SKM-1 treated with dmso at 0.1 percent for 144 hours (cell line): ENCODE data around the gene DCLK1.

Experiments
- DNase-seq: peaks from one replicate; lab custom pipeline; 2025; ENCODE audit not compliant: unreplicated experiment; lab: John Stamatoyannopoulos, UW

Gene DCLK1

DNA sequence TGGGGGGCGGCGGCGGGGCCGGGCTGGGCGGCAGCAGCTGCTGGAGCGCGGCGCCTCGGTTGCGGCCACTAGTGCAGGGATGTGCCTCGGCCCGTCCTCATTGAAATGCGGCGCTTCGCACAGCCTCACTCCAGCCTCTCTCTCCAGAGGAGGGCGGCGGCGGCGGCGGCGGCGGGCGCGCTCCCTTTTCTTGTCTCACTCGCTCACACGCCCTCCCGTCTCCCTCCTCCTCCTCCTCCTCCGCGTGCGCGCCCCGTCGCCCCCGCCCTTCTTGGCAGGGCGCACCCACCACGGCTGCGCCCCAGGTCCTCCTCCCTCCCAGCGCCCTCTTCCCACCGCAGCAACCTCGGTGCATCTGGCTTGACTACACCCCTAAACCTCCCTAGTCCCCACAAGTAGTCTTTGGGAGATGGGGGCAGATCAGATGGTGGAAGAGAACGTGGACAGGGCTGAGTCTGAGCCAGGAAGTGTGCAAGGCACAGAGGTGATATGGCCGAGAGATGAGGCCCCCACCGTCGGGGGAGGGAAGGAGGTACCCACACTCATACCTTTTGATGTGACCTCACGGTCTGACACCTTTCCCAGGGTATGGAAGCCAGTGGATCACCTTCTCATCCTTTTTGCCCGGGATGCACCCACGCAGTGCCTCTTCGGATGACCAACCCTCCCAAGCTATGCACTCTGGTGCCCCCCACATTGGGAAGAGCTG, at the start of gene DCLK1:
TSS of gene DCLK1 (minus strand) at position 161 of the 709 bp plus-strand sequence.
- DNase-seq = peak; percentile 5

DNA sequence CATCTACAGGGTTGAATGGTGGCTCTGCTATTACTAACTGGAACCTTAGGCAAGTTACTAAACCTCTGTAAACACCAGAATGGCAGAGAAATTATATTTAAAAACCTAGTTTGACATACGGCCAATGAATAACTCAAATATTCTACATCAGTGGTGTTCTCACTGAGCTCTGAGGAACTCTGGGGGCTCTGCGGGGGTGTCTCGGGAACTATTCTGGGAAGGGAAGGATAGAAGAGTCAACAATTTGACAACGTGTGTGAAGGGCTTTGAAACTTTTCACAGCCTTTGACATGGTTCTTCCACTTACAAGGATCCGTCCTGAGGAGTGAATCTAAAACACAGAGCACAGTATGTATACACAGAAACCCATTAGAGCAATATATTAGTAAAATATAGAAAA, 44.4 kb upstream of the DCLK1 start:
- no peak for DNase-seq

DNA sequence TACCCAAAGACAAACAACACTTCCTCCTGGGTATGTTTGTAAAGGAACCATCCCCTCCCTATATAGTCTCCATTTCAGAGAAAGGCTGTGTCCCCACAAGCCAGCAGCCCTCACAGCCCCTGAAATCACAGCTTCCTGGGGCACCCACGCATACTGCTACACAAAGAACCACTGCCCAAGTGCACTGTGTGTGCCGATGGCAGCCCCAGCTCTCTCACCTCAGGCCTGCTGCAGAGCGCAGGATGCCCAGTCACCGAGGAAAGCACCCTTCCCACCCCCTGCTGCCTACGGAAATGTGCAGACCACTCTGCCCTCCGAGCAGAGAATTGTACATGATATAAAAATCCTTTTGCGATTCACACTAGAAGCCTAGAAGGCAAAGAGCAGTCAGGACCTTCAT, 43.7 kb upstream of the DCLK1 start:
- DNase-seq = no peak

DNA sequence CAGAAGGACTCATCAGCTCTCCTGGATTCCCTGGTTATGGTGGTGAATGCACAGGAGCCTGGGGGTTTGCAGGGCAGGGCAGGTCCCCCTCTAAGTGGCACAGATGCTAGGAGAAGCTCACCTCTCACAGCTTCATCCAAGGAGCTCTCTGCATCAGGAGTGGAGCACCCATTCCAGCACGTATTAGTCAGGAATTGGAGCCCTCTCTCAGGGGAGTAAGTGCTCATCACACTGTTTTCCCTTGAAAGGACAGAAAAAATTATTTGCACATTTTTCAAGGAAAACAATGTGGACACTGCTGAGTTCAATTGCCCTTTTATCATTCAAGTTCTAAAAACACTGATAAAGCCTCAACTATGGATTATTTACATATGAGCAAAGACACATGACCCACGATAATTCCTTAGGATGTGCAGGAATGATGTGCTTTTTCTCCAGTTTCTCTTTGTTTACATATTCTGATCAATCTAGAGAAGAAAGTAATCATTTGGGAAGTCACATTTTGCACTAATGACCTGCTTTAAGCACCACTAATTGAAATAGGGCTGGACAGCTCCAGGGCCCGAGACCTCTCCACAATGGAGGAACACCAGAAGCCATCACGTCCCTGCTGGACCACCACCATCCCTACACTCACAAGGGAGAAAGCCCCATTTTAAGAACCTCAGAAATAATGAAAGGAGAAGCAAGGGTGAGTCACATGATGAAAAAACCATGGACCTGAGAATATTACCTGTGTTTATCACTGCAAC, 42.6 kb upstream of the DCLK1 start:
- no peak for DNase-seq

DNA sequence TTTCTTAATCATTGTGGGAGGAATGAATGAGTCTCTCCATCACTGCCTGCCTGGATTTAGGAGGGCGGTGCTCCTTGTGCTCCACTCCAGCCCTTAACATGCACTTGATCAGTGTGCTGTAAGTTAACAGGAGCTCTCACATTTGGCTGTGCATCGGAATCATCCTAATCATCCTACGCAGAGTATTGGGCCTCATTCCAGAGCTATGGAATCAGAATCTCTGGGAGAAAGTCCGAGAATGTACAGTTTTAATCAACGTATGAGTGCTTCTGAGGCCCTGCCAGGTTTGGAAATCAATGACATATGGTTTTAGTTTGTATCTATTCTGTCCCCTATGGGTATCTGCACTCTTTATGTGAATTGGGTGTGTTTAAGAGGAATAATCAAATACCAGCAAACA, 34.9 kb upstream of the DCLK1 start:
- no peak for DNase-seq

DNA sequence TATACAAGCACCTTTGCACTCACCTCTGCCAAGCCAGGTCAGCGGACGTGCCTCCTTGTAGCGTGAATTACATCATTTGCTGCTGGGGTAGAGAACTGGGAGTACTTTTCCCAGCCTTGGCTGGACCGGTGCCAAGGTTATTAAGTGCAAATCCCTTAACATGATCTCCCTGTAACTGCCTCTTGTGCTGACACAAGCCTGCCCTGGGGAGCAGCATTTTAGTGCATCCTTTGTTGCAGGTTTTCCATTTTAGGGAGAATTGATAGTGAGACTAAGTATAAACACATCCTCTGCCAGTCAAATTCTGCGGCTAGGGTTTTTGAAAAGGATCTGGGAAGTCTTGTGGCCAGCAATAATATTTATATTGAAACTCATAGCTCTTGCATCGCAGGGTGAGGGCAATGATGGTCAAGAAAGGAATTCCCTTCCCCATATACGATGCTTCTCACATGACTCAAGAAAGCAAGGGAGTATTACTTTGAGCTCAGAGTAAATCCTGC, 32.7 kb upstream of the DCLK1 start:
- no peak for DNase-seq

DNA sequence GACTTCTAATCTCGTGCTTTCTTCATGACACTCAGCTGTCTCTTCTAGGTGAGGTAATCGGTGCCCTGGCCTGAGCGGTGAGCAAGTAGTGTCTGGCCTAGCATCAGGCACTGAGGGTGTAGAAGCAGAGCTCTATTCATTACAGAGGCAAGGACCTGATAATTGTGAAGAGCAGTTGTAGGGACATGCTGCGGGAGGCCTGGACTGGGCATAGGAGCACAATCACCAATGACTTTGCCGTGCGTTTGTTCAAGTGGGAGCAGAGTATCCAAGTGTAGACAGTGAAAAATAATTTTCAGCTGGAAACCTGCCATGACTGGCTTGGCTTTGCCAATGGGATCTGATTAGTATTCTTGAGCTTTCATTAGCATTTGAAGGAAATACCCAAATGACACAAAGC, 32.1 kb upstream of the DCLK1 start:
- DNase-seq = no peak

DNA sequence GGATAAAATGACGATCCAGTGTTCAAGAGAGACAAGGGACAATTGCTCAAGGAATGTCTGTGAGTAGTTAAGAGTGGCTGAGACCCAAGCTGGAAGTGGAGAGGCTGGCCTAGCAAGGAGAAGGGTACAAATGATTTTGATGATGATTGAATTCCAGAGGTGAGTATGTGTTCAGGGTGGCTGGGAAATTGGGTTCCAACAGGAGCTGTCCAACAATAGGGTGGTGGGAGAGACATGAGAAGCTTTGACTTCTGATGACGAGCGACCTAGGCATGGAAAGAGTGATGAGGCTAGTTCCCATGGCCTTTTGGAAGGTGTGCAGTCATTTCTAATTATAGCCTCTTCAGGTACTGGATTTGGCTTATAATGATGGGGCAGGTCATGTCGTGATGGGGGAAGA, 29.1 kb upstream of the DCLK1 start:
- no peak for DNase-seq

DNA sequence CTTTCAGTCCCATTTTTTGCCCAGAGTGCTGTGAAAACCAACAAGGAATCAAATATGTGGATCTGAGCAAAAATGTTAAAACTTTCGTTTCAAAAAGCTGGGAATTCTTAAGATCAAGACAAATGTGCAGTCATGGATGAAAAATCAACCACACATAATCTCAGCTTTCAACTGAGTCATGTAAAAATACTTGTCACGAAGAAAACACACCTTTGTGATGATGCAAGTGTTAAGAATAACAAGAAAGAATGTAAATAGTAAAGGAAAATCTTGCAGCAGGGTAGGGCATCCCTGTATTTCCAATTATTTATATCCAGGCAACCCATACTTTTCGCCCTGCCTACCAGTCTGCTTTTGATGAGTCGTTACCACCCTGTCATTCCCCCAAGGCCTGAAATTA, 27.4 kb upstream of the DCLK1 start:
- DNase-seq = no peak

DNA sequence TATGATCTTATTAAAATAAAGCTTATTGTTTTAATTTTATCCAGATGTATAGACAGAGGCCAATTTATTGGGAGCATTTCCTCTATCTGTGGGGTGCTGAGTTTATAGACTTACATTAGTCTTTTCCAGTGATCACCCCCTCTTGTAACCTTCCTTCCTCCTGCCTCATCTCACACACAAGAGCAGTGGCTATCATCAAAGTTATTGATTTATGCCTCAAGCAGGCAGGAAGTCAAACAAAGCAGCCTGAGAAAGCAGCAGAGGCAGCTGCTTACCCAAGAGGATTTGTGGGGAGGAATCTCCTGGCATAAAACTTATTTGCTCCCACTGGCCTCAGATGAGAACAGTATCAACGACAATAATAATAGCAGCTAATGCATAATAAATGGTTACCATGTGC, 26.3 kb upstream of the DCLK1 start:
- no peak for DNase-seq

DNA sequence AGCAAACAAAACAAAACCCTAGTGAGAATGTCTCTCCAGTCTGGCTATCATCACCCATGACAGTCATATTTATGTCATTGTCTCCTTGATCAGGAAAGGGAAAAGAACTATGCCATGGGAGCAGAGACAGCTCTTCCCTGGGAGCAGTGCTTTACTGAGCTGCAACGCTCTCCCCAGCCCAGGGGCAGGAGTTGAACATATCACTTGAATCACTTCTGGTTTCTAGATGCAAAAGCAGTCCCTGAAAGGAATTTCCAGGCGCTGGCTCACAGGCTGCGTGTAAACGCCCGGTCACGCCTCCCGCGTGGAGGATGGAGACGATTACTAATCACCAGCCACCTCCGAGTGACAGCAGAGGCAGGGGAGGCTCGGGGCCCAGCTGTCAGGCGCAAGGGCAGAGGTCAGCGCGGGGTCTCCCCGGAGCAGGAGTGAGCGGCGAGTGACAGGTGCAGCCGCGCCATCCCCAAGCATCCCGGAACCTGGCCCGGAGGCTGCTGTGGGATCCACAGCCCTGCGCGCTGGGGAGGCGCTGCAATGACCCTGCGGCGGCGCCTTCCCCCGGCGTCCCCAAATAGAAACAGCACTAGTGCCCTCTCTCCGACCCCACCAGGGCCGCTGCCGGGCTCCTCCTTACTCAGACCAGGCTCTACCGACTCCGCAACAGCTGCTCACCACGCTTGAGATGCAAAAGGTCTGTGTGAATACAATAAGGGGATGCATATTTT, 23.5 kb upstream of the DCLK1 start:
- no peak for DNase-seq

DNA sequence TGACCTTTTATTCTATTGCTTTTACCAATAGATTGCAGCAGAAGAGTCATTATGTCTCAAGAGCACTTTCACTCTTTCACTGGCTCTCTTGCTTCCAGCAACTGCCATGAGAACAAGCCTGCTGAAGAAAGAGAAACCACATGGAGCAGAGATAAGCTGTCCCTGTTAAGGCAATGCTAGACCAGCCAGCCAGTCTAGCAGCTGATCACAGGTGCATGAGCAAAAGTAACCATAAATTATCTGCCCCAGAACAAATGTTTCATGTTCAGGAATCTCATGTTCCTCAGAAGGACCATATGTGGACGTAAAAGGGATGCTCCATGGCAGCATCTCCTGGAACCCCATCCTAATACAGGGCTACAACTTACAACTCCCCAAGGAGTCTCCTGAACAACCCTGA, 20.4 kb upstream of the DCLK1 start:
- DNase-seq = no peak

DNA sequence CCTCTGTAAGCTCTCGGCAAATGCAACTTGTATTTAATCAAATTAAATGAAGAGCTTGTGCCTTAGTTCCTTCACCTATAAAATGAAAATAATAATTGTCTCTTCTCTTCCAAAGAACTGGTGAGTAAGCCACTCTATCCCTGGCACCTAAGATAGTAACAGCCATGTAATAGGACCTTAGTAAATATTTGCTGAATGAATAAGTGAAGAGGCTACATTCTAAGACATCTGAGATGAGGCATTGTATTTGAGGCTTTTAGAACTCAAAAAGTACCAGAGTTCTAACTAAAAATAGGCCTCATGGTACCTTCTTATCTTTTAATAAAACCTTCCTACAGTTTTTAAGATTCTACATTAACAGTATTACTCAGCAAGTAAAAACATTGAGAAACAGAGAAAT, 17.3 kb upstream of the DCLK1 start:
- DNase-seq = no peak

DNA sequence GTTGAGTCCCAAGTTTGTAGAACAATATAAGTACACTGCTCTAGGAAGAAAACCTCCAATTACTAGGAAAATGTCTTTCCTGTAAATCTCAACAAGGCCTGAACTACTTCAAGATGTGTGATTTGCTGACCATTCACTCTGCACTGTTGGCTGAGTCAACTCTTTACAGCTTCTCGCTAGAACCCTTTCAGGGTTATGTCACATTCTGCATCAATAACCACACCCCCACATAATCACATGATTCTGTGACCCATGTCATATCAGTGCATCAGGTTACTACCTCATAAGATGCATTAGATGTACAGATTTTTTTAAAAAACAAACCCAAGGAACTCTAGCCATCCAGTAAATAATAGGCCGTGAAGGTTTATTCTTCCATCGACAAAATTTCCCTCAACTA, 16.1 kb upstream of the DCLK1 start:
- DNase-seq = no peak

DNA sequence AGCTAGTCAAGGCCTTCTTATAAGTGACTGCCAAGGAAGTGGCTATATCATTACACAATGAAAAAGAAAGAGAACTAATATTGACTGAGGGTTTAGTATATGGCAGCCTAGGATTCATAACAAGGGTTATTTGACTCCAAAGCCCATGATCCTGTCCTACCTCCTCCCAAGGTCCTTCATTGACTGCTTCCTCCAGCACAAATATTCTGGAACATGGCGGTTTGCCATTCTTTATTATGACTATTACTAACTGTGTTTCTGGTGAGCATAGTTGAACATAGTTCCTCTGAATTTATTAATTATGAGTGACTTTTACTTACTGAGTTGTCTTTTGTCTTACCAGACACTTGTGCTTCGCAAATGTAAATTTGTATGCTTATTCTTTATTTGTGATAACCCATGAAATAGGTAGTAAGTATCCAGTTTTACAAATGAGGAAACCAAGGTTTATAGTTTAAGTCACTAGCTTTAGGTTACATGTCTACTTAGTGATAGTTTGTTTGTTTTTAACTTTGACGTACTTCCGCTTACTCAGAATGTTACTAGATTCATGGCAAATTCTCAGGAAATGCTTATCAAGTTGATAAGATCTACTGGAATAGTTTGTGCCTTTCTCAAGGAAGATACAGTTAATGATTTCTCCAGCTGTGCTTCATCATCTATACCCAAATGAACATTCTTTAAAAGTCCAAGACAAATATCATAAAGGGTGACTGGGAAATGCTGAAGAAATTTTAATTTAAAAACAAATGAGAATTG, 15.5 kb upstream of the DCLK1 start:
- DNase-seq = no peak

DNA sequence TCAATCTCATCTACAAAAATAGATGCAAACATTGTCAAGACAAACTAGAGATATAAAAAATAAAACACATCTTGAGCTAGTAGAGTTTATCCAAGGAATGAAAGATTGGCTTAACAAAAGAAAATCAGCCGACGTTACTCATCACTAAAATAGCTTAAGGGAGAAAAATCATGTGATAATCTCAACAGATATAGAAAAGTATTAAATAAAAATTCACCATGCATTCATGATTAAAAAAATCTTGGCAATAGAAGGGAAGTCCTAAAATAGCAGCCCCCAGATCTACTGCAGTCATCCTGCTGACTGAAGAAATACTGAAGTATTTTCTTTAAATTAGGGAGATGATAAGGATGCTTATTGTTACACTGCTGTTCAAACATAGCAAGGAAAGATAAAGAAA, 12.6 kb upstream of the DCLK1 start:
- no peak for DNase-seq

DNA sequence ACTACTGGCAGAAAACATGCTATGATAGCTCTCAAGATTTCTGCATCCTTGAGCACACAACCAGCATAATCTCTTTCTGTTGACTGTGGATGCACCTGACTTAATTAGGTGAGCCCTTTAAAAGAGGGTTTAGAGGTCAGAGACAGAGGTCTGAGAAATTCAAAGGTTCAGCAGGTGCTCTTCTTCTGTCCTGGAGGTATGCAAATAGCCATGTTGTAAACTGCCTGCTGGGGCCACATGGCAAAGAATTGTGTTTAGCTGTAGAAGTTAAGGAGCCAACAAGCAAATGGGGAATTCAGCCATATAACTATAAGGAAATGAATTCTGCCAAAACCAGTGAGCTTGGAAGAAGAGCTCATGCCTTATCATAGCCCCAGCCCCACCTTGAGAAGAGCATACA, 11.6 kb upstream of the DCLK1 start:
- no peak for DNase-seq

DNA sequence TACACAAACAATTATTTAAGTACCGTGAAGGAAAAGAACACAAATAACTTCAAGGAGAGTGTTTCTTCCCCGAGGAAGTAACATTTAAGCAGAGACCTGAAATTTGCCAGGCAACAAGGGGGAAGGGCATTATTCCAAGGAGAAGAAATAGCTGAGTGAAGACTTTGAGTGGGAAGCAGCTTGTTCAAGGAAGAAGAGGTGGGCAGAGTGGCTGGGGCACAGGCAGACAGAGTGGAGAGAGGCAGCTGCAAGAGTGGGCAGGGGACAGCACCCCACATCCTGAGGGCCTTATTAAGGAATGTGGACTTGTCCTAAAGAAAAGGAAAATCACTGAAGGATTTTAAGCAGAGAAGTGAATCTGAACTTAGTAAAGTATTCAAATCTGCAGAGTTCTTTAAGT, 4.7 kb upstream of the DCLK1 start:
- no peak for DNase-seq

DNA sequence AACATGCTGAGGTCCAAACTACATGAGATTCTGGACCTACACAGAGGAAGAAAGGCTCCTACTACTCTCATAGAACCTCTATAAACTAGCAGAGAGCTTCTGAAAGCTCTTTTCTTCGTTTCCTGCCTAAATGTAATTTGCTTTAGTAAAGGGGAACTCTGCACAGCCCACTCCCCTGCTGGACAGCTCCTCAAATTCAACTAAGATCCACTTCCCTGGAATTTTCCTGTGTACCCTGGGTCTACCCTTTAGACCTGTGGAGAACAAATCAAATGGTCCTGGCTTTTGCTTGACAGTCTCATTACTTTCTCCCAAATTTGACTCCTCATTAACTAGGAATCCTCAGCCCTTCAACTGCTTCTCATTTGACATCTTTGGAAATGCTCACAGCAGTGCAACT, 3.5 kb upstream of the DCLK1 start:
- no peak for DNase-seq

DNA sequence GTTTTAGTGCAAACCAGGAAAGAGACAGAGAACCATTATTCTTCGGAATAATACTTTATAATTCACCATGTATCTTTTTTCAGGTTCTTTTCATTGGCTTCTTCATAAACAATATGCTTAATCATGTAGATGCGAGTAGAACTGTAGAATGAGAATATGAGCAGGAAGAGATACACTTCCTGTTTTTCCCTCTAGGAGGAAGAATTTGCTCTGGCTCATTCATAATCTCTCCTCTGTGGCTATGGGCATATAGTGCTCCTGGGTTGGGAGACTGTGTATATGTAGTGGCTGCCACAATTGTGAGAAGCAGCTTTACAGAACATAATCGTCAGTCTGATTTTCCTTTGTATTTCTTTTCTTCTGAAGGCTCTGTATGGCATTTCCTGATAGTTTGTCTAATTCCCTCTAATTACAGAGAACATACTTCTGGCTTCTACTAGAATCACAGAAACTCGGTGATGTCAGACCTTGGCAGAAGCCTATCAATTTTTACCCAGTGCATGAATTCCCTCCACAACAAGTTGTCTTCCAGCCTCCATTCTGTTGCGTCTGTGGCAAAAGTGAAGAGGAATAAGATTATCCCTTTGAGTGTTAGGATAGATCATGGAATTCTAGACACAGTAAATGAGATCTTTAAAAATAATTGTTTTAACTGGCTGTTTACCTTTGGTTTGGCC, 2.9 kb upstream of the DCLK1 start:
- DNase-seq = no peak

DNA sequence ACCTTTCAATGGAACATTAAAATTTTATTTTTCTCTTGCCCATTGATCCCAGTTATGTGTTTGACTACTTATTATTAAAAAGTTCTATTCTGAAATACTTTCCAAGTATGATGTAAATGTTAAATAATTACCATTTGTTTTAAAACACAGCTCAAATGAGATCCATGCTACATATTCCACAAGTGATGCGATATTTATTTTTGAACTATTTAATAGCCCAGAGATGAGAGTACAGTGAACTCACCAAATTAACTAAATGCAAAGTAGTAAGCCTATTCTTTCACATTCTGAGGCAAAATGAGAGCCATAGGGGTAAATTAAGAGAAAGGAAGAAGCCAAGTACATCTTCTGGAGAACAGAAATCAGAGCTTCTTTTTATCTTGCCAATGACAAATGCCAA, 1.2 kb upstream of the DCLK1 start:
- no peak for DNase-seq
